ENCODE results near the gene ARHGEF1.

- TF ChIP-seq EZH2 (IDR thresholded peaks at IDR 0.05; ENCODE audit: low read length, unreplicated experiment) (no peak), CTCF (conservative IDR thresholded peaks at IDR 0.05; ENCODE audit: low read depth, low read length) (no peak)
These were observed 43.2 kb downstream of the ARHGEF1 start for GRCh38 chr19:41926028-41926762.
